H1 (cell line): ENCODE results near the gene MISFA. TPM values are rescaled to one million over a fixed set of nuclear protein-coding genes. Genes with fewer than 3 reads are reported as not detected.

Experiments
- CTBP2 ChIP-seq: IDR thresholded peaks from 2 replicates; pipeline ENCODE4 v1.7.0; 2011; ENCODE audit warnings: borderline replicate concordance, mild to moderate bottlenecking, moderate library complexity, mixed read lengths, low read length; ENCODE audit not compliant: insufficient read depth, insufficient read length
- SRF ChIP-seq: IDR thresholded peaks from 2 replicates; pipeline ENCODE4 v1.6.1; 2011; ENCODE audit warnings: mild to moderate bottlenecking, low read depth, low read length, moderate library complexity
- polyA plus RNA-seq, 7 experiments: library from polyadenylated mRNA; depleted of rRNA in 3 of 7; stranded (reverse) in 5 of 7; unstranded in 2 of 7; fragments of >200 nt in 5 of 7; fragments of 200-250 nt in 2 of 7; gene quantifications; 1 replicate in 5 of 7; 2 replicates in 1 of 7; 4 replicates in 1 of 7; pipeline versions ENCODE4 v1.2.1 to v1.2.3, GENCODE V29; 2011 to 2013; ENCODE audit warnings: missing spikeins in 2 of 7, mixed read lengths in 2 of 7
- total RNA-seq: library from RNA; stranded (reverse); fragmentation: NEBNext Ultra II Directional; extraction: Animal tissue kit (Norgen Biotek cat#: 25700); gene quantifications from 2 replicates; pipeline ENCODE4 v1.2.1, GENCODE V29; 2021

Gene MISFA
- total and polyA plus RNA-seq, 2 of the 8 experiments (the other 6 are each of a cell fraction or from before 2014, with no cell fraction given): 0.51 to 3.8 TPM

- TF ChIP-seq CTBP2 (no peak), SRF (no peak)
- TF ChIP-seq, all 59 proteins: peak for 0
Measured at GRCh38 chr11:18624161-18624560, 24.6 kb downstream of the MISFA start (continued).
